8988T (cell line): ENCODE results near the gene PTTG2.

ENCODE experiments used
- DNase-seq: peaks from one replicate; pipeline ENCODE4 v3.0.0; 2011

PTTG2 gene

GRCh38 chr4:37989398-37990260 is 29.4 kb downstream of the PTTG2 start:
- DNase-seq, result no peak

DNA sequence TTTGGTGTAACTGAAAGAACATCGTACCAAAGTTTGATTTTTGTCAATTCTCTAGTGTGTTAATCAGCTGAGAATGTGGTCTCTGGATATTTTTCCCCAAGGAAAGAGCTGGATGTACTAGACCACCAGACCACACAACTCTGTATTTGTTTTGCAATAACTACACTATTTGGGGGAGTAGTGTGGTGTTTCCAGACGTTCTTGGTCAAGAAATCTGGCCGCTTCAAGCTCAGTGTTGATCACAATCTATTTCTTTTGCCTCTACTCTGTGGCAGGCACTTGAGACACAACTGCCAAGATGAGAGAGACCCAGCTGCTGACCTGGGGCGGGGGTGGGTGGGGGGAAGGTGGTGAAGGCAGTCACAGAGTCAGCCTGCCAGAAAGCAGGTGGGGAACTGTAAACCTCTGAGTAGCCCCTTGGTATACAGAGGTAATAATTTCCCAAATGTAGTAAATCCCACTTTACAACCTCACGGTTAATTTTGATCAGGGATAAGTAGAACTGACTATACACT is 30.6 kb downstream of the PTTG2 start:
- DNase-seq, result no peak

DNA sequence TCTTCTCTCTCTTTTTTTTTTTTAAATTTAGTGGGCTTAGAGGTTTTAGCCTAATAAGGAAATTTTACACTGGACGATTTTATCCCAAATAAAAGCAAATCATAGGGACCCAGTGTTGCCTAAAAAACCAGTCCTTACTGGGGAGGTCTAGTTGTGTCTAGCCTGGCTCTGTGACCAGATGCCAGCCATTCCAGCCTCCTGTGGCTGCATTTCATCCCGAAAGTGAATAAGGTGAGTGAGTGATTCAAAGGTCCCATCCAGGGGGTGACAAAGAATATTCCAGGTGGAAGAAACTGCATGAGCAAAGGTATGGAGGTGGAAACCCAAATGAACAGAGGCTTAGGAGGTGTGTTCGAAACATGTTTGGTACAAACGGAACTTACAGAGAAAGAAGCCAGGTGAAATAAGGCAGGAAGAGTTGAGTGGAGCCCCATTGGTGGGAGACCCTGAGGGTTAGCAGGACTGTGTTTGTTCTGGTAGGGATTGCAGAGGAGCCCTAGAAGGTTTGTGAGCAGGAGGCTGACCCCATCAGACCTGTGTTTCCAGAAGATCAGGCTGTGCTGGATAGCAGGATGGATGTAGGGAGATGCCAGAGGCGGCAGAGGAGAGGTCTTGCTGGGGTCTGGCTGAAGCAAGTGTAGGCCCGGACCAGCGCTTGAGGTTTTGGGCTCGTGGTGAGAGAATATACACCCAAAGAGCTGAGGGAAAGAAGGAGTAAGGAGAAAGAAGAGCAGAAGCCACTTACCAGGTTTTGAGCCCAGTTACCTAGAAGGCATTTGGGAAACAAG is 31.6 kb downstream of the PTTG2 start:
- DNase-seq, result no peak

DNA sequence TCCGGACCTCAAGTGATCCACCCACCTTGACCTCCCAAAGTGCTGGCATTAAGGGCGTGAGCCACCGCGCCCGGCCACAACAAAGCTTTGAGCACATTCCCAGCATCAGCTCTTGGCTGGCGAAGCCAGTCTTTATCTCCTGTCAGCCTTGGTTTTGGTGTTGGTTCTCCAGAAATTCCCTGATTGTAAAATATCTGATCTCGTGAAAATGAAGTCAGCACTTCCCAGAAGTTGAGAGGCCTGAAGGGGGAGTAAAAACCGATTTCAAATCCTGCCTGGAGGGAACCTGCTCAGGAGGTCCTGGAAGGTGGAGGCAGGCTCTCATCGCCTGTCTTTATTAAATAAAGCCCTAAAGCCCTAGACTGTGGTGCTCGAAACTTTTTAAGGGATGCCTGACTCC is 33.6 kb downstream of the PTTG2 start:
- DNase-seq, result no peak

DNA sequence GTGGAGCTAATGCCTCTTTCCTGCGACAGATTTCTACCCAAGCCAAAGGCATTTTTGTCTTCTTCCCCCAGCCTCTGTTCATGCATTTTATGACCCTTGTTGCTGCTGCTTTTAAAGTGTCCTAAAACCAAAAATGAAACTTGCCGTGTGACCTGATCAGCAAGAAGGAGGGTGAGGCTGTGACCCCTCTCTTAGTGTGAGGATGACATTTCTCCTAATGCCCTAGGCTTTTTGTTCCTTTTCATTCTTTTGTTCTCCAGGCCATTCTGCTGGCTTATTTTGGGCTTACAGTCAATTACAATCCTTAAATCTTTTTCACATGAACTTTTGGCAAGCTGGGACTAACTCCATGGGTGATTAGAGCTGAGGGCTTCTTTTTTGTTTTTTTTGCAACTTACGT is 34.4 kb downstream of the PTTG2 start:
- no peak for DNase-seq

GRCh38 chr4:37995299-37995821 is 35.2 kb downstream of the PTTG2 start:
- no peak for DNase-seq

DNA sequence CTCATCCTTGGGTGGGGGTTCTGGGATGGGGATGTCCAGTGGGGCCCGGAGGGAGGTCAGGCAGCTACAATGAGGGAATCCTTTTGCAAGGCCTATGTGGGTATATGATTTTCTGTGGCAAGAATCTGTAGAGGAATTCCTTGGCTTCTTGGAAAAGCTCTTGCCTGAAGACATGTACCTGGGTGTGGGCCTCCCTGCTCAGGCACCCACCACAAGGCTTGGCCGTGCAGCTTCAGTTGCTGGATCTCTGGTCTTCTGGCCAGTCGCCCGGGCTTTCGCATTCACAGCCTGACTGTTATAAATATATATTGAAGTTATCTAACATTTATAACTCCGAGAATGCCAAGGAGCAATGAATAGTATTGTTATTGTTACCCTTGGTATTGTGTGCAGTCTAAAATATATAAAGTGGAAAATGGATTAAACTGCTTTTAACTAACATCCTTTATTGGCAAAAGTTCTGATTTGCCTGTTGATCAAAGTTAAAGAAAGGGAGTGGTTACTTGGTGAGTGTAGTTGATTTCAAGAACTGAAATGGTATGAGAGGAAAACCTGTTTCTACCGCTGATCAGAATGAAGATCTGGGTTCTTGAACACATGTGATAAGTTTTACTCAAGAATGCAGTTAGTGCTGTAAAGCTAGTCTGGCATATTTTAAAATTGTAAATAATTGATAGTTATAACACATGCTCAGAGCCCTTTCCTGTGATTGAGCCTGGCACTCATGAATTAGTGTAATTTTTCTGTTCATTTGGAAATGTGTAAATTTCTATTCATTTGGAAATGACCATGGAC is 36.0 kb downstream of the PTTG2 start:
- DNase-seq, result no peak

GRCh38 chr4:37998226-37998625 is 38.0 kb downstream of the PTTG2 start:
- DNase-seq, result no peak

GRCh38 chr4:37999000-37999716 is 39.0 kb downstream of the PTTG2 start:
- DNase-seq, result no peak

GRCh38 chr4:37999965-38000364 is 39.8 kb downstream of the PTTG2 start:
- no peak for DNase-seq

GRCh38 chr4:38001927-38002326 is 41.7 kb downstream of the PTTG2 start:
- no peak for DNase-seq

- DNase-seq, result no peak
Measured at GRCh38 chr4:38002451-38003071, 42.4 kb downstream of the PTTG2 start.

- DNase-seq, result no peak
Measured at GRCh38 chr4:38003102-38003501, 42.9 kb downstream of the PTTG2 start.

- DNase-seq, result no peak
Measured at GRCh38 chr4:38003628-38004027, 43.4 kb downstream of the PTTG2 start.

DNA sequence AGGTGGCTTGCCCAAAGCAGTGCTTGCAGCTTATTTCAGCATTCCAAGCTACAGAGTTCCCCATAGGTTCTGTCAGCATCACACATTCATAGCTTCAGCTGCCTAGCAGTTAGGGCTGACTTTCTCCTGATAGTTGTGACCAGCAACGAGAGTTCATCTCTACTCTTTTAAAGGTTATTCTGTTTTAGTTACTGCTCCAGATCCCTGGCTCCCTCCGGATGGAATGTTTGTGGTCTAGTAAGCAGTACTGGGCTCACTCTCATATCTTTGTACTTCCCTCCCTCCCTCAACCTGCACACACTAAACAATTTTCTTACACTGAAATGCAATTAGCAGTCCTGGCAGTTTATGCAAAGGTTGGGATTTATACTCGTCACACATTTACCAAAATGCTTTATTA is 43.9 kb downstream of the PTTG2 start:
- DNase-seq, result no peak

DNA sequence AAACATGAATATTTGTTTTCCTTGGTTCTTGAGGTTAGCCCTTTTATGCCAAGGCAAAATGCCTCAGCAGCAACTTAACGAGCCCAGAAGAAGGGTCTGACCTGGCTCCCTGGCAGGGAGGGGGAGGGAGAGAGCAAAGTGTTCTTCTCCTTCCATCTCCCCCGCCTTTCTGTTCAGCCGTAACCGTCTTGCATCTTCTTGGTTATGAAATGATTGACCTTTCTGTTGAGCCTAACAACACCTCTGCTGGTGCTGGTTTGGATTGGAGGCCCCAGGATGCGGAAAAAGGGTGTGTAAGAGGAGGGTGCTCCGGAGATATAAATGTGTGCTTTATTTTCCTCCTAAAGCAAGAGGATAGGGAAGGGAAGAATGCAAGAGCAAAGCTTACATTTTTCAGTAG is 44.7 kb downstream of the PTTG2 start:
- DNase-seq, result no peak

- DNase-seq, result no peak
Measured at GRCh38 chr4:38005637-38006036, 45.4 kb downstream of the PTTG2 start.

- DNase-seq, result no peak
Measured at GRCh38 chr4:38007645-38008044, 47.4 kb downstream of the PTTG2 start.

DNA sequence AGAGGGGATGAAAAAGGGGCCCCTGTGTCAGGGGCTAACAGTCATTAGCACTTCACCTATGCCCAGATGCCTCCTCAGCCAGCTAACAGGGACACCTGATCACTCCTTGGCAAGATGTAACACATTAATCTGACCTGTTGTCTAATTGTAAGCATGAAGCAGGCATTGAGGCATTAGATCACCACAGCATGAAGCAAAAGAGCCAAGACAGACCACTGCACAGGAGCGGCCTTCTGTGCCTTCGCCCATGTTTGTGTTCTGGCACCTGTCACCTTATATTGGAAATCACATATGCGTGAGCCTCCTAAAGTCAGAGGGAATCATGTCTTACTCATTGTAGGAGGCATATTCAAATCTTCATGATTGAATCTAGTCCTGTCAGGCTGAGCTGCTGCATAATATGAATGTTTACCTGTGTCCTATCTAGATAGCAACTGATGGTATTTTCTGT is 48.4 kb downstream of the PTTG2 start:
- DNase-seq, result no peak

- DNase-seq, result no peak
Measured at GRCh38 chr4:38009421-38009820, 49.2 kb downstream of the PTTG2 start.

DNA sequence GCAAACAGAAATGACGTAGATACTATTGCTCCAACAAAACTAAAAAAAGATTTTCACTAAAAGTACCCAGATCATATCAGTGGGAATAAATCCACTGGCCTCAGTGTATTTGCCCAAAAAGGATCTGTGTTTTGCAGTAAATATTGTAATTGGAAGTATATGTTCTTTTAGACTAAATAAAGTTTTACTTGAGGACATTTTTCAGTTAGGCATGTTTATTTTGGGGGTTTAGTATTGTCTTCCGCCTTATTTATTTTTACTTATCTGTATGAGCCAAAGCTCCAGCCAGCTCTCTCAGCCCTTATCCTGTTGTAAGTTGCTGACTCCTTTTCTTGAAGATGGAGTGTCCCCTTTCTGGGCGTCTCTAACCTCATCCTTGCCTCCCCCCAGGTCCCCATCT is 49.8 kb downstream of the PTTG2 start:
- no peak for DNase-seq
